ENCODE measurements around the gene TMEM91.
"Not testable (repeated sequence)": the region's sequence is repeated elsewhere in the genome, so short reads cannot be mapped to it uniquely, and the experiment has no call there.

The TMEM91 gene

DNA sequence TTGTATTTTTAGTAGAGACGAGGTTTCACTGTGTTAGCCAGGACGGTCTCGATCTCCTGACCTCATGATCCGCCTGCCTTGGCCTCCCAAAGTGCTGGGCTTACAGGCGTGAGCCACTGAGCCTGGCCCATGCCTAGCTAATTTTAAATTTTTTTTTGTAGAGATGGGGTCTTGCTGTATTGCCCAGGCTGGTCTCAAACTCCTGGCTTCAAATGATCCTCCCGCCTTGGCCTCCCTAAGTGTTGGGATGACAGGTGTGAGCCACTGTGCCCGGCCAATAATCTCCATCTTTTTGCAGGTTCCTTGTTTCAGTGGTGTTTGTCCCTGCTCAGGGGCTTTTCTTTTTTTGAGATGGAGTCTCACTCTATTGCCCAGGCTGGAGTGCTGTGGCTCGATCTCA, 5.2 kb downstream of the TMEM91 start:
- DNase-seq: not testable (repeated sequence)

GRCh38 chr19:41384351-41384750, 8.0 kb downstream of the TMEM91 start:
- no peak for DNase-seq

DNA sequence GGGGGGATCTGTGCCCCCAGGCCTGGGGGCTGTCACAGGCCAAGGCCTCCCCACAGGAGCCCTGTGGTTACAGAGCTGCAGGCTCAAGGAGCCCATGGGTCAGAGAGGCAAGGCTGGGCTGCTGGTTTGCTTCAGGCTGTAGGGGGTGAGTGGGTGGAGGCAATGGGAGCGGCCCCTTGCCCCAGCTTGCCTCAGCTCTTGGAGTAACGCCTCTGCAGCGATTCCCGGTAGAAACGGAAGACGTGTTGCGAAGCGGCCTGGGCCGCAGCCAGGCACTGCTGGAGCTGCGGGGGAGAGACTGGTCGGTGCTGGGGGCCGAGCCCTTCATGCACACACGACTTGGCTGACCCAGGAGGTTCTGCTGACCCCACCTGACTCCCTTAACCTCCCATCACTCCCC, 10.1 kb downstream of the TMEM91 start:
- DNase-seq: no peak

DNA sequence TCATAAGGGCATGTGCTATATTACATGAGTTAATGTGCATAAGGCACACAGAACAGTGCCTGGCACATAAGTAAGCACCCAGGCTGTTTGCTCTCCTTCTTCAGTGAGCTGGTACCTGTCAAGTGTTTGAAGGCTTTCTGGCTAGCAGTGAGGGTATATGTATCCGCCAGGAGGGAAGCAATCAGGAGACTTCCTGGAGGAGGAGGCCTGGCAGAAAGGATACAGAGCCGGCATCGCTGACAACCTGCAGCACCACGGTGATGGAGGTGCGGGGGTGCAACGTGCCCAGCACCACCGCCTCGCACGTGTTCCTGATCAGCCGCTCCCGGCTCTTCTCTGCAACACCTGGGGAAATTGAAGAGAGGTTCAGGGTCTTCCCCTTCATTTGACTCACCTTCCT, 15.3 kb downstream of the TMEM91 start:
- no peak for DNase-seq

- DNase-seq: no peak
Observed at GRCh38 chr19:41392775-41393174, 16.4 kb downstream of the TMEM91 start.

GRCh38 chr19:41395355-41395754, 19.0 kb downstream of the TMEM91 start:
- no peak for DNase-seq

DNA sequence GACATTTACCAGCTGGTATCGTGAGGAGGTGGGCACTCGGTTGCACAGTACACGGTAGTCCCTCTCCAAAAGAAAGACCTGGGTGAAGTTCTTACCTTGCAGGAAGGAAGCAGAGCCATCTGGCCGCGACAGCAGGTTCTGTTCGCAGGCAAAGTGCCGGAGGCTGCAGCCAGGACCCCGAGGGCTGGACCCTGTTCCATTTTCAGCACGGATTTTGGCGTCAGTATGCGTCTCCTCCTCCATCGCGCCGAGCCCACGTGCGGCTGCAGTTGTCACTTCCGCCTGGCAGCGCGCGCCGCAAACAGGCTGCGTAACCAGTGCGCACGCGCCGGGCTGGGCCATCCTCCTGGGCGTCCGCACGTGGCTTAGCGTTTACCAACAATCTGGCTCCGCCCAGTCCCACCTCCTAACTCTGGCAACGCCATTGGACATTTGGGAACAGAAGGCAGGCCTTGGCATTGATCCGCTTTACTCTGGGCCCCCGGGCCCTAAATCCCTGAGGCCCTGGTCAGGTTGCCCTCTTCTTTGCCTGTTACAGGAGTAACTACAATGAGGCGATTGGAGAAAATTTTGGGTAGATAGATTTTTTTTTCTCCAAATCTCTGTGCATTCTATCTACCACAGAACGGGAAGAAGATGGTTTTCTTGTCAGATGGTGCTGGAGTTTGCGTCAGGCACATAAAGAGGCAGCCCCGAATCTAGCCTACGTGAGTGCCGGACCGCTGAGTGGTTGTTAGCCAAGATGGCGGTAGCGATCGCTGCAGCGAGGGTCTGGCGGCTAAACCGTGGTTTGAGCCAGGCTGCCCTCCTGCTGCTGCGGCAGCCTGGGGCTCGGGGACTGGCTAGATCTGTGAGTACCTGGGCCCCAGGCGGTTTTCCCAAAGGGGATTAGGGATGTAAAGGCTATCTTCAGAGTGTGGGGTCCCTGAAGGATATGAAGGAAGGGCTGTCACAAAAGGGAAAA, 21.0 kb downstream of the TMEM91 start, which contains the start of the genes BCKDHA and EXOSC5:
TSS of gene BCKDHA (plus strand) at position 733 of the 964 bp plus-strand sequence. CDS start at position 743, 10 bp downstream.
TSS of gene EXOSC5 (minus strand) at position 274 of the 964 bp plus-strand sequence. CDS start at position 243, 31 bp downstream.
- peak; percentile 99 for DNase-seq

GRCh38 chr19:41398050-41398418, 21.7 kb downstream of the TMEM91 start:
- DNase-seq: no peak

GRCh38 chr19:41398598-41398997, 22.3 kb downstream of the TMEM91 start:
- DNase-seq: no peak

DNA sequence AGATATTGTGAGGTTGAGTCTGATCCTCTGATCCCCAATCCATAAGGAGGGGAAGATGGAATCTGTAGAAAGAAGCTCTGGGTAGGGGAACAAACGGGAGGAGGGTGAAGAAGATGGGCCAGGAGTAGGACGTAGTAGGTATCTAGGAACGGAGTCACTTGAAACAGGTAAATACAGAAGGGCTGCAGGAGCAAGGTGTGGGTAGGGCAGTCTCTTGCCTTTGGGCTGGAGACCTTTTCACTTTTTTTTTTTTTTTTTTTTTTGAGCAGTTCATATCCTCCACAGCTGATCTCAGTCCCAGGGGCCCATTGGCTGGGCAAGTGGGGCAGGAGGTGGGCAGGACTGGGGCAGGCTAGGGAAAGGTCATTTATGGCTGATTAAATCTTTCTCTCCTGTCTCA, 22.8 kb downstream of the TMEM91 start:
- no peak for DNase-seq

DNA sequence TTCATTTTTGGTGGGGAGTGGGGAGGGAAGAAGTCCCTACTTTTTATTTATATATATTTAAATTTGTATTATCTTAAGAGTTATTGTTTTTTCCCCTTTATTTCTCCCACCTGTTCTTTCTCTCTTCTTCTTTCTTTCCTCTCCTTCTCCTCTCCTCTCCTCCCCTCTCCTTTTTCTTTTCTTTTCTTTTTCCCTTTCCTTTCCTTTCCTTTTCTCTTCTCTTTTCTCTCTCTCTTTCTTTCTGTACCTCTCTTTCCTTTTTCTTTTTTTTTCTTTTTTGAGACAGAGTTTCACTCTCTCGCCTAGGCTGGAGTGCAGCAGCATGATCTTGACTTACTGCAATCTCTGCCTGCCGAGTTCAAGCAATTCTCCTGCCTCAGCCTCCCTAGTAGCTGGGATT, 23.2 kb downstream of the TMEM91 start:
- DNase-seq: no peak

DNA sequence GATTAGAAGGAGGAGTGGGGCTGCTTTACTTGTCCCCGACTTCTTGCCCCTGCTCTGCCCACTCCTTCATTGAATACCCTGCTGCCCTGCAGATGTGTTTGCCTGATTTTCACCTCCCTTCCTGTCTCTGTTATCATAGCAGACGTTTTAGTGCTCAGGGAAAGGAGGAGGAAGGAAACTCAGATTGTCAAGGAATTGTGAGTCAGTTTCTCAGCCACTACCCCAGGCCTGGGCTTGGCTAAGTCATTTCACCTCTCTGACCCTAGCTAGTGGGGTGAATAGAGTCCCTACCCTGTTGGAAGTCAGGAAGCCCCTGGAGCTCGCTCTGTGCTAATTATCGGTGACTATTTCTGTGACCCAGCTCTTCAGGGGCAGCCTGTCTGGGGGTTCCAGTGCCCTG, 25.1 kb downstream of the TMEM91 start:
- DNase-seq: no peak

GRCh38 chr19:41402010-41402409, 25.7 kb downstream of the TMEM91 start:
- DNase-seq: no peak

DNA sequence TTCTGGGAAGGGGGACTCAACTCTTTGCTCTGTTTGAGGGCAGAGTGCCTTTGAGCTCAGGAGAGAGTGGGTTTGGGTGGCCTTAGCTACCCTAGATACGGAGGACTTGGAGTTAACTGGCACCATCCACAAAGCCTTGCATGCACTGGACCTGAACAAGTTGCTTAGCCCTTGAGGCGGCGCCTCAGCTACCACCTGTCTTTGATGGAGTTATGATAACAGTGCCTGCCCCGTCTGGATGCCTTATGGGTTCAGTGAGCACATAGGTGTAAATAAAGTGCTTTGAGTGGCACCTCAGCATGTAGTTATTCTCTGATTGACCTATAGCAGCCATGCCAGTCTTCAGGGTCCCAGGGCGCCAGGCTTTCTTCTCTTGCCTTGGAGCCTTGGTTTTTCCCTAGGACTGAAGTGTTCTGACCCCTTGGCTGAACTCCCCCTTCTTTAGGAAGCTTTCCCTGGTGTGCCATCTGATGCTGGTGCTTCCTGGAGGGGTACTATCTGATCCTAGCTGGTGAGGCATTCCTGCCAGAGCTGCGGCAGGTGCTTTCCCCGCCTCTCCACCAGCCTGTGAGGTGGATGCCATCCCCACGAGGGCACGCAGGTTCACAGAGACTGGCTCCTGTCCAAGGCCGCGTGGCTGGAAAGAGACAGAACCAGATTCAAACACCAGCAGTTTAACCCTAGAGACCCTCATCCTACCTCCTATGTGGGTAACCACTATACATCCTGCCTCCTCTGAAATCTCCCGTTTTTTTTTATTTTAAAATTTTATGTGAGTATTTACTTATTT, 27.0 kb downstream of the TMEM91 start:
- DNase-seq: no peak

- DNase-seq: no peak
Observed at GRCh38 chr19:41405776-41406175, 29.4 kb downstream of the TMEM91 start.

DNA sequence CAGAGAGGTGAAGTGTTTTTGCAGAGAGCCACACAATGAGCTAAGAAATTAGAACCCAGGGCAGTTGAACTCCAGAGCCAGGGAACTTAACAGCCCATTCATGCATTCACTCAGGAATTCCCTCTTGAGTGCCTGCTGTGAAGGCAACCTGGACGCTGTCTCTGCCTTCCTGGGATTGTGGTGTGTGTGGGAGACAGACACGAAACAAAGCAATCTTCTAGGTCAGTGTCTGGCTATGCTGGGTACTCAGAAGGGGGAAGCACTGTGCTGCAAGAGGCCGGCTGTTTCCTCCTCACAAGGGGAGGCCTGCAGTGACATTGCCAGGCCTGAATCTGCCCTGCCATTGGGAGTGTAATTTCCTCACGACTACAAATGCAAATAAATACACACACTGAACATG, 30.9 kb downstream of the TMEM91 start:
- DNase-seq: no peak

- DNase-seq: no peak
Observed at GRCh38 chr19:41408256-41408655, 31.9 kb downstream of the TMEM91 start.

- not testable (repeated sequence) for DNase-seq
Observed at GRCh38 chr19:41408846-41409245, 32.5 kb downstream of the TMEM91 start.

- no peak for DNase-seq
Observed at GRCh38 chr19:41409288-41409687, 33.0 kb downstream of the TMEM91 start.

DNA sequence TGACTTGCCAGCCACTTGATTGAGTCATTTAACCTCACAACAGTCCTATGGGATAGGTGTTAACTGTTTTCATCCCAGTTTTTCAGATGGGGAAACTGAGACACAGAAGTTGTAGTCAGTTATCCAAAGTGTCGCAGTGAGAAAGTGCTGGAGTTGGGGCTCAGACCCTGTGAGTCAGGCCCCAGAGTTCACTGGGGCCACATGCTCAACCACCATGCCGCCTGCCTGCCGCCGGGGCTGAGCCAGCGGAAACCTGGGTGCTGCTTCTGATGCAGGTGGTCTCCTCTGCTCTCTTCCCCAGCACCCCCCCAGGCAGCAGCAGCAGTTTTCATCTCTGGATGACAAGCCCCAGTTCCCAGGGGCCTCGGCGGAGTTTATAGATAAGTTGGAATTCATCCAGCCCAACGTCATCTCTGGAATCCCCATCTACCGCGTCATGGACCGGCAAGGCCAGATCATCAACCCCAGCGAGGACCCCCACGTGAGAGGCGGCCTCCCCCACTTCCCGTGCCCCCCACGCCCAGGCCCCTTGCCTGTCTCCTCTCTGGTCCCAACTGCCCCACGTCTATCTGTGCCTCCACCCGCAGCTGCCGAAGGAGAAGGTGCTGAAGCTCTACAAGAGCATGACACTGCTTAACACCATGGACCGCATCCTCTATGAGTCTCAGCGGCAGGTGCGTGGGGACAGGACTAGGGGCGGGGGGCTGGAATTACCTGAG, 34.2 kb downstream of the TMEM91 start:
- no peak for DNase-seq

- no peak for DNase-seq
Observed at GRCh38 chr19:41411100-41411967, 35.0 kb downstream of the TMEM91 start.

DNA sequence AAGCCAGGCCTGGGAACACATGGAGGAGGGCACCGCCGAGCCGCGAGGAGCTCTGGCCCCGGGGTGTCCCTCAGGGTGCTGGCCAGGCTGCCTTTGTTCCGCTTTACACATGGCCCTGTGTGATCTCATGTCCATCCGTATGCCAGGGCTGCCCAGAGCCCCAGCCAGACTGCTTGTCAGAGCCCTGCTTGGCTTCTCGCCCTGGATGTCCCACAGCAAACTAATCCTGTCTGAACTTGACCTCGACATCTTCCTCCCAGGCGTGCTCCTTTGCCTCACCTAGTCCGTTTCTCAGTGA, 35.6 kb downstream of the TMEM91 start:
- no peak for DNase-seq

All from NCI-H187 treated with DMSO at 0.1 percent for 48 hours (cell line).